Stimulated activated CD4-positive, alpha-beta T cell treated with anti-CD3 and anti-CD28 coated beads, Interleukin-2, amount 100 ng/mL, for 4 hours (primary cell): Measurements from ENCODE around the gene FGD3.
"Not testable (repeated sequence)": the region's sequence is repeated elsewhere in the genome, so short reads cannot be mapped to it uniquely, and the experiment has no call there.

Experiments
- DNase-seq: peaks from one replicate; pipeline ENCODE4 v3.0.0-alpha.2; 2020; ENCODE audit warnings: low read depth

The FGD3 gene

GRCh38 chr9:93005876-93006275 is 58.6 kb downstream of the FGD3 start:
- no peak for DNase-seq

GRCh38 chr9:93007529-93008058 is 60.3 kb downstream of the FGD3 start:
- no peak for DNase-seq

GRCh38 chr9:93008457-93008856 is 61.1 kb downstream of the FGD3 start:
- DNase-seq: no peak

- no peak for DNase-seq
Measured at GRCh38 chr9:93009337-93010015, 62.2 kb downstream of the FGD3 start.

GRCh38 chr9:93010056-93010455 is 62.7 kb downstream of the FGD3 start:
- no peak for DNase-seq

GRCh38 chr9:93010704-93011103 is 63.4 kb downstream of the FGD3 start:
- no peak for DNase-seq

- DNase-seq: no peak
Measured at GRCh38 chr9:93011114-93011513, 63.8 kb downstream of the FGD3 start.

- DNase-seq: no peak
Measured at GRCh38 chr9:93012963-93013855, 65.9 kb downstream of the FGD3 start.

- no peak for DNase-seq
Measured at GRCh38 chr9:93013856-93014582, 66.7 kb downstream of the FGD3 start.

GRCh38 chr9:93015190-93015589 is 67.9 kb downstream of the FGD3 start:
- not testable (repeated sequence) for DNase-seq

- no peak for DNase-seq
Measured at GRCh38 chr9:93017621-93018020, 70.3 kb downstream of the FGD3 start.

GRCh38 chr9:93020151-93020550 is 72.8 kb downstream of the FGD3 start:
- DNase-seq: no peak

GRCh38 chr9:93020771-93021670 is 73.7 kb downstream of the FGD3 start:
- peak; percentile 8 for DNase-seq

GRCh38 chr9:93022066-93022465 is 74.7 kb downstream of the FGD3 start:
- DNase-seq: no peak

- no peak for DNase-seq
Measured at GRCh38 chr9:93022721-93023520, 75.6 kb downstream of the FGD3 start.

- no peak for DNase-seq
Measured at GRCh38 chr9:93023521-93023815, 76.1 kb downstream of the FGD3 start.

- no peak for DNase-seq
Measured at GRCh38 chr9:93024646-93024910, 77.3 kb downstream of the FGD3 start.

- no peak for DNase-seq
Measured at GRCh38 chr9:93024986-93025630, 77.8 kb downstream of the FGD3 start.

GRCh38 chr9:93025736-93026135 is 78.4 kb downstream of the FGD3 start:
- DNase-seq: no peak

GRCh38 chr9:93026640-93027039 is 79.3 kb downstream of the FGD3 start:
- DNase-seq: no peak

GRCh38 chr9:93027750-93028149 is 80.4 kb downstream of the FGD3 start:
- DNase-seq: no peak
